Stimulated activated memory B cell treated with anti-CD40 and anti-IgM and Interleukin-4, amounts not matched to agents 10 μg/mL and 1 μg/mL and 100 μg/mL, for 72 hours (primary cell): ENCODE results near the gene AAK1.

Source experiments
- ATAC-seq: fragments of 150-1000 bp; cut with Tn5 transposase; 2 replicates; pipeline ENCODE4 v1.10.0; 2021
- H3K27ac Mint-ChIP-seq: one replicate; pipeline ENCODE4 v1.8.0; 2022; ENCODE audit warnings: mild to moderate bottlenecking, mixed read lengths
- H3K27me3 Mint-ChIP-seq: one replicate; pipeline ENCODE4 v1.8.0; 2022; ENCODE audit warnings: mixed read lengths
- H3K36me3 Mint-ChIP-seq: one replicate; pipeline ENCODE4 v1.8.0; 2022; ENCODE audit warnings: mixed read lengths
- H3K4me1 Mint-ChIP-seq: one replicate; pipeline ENCODE4 v1.8.0; 2022; ENCODE audit warnings: mixed read lengths
- H3K4me3 Mint-ChIP-seq: one replicate; pipeline ENCODE4 v1.8.0; 2022; ENCODE audit warnings: mild to moderate bottlenecking, moderate library complexity, mixed read lengths
- H3K9me3 Mint-ChIP-seq: one replicate; pipeline ENCODE4 v1.8.0; 2022; ENCODE audit warnings: mixed read lengths

The AAK1 gene

DNA sequence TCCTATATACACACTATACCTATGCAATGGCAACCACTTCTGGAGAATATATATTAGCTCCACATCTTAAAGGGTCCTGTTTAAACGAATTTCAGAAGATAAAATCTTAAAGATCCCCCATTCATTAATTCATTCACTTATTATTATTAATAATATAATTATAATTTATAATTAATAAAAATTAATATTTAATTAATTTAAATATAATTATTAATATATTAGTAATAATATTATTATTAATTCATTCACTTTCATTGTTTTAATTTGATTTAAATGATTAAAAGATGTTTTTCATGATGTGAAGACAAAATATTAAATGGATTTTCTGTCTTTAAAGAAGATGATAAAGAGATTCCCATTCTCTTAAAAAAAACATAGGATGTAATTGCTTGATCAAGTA is 227.4 kb downstream of the AAK1 start:
- H3K9me3 Mint-ChIP-seq = no peaks in the 10 kb centered on the region
- no peak overlapping the region for H3K27ac Mint-ChIP-seq
- peaks cover 49% of the 10 kb centered on the region for H3K36me3 Mint-ChIP-seq
- no peak overlapping the region for H3K4me3 Mint-ChIP-seq
- H3K4me1 Mint-ChIP-seq = no peaks in the 10 kb centered on the region
- ATAC-seq = no peak
- no peaks in the 10 kb centered on the region for H3K27me3 Mint-ChIP-seq
